ENCODE measurements around the gene NABP1. TPM values are rescaled to one million over a fixed set of nuclear protein-coding genes. Genes with fewer than 3 reads are reported as not detected.

NABP1 gene
- total and polyA plus RNA-seq, 12 donors, result 1.2 to 15.3 (median 3.8) TPM

GRCh38 chr2:191707542-191707941, 29.6 kb downstream of the NABP1 start:
- no peak for TF ChIP-seq CTCF (IDR thresholded peaks at IDR 0.05)
- no peaks in the 10 kb centered on the region for H3K9me3 ChIP-seq
- H3K27ac ChIP-seq, result no peak overlapping the region
- intact Hi-C loops (cut with DNase I), result no loop called here
- H3K27me3 ChIP-seq, result no peaks in the 10 kb centered on the region
- no peak overlapping the region for H3K4me3 ChIP-seq
- WGBS, 2 donors, result 79 to 87% methylated on average over 2 of the region's 2 CpGs
- no peaks in the 10 kb centered on the region for H3K36me3 ChIP-seq
- H3K4me1 ChIP-seq, result no peaks in the 10 kb centered on the region
- DNase-seq (no peak), ATAC-seq (no peak)

- intact Hi-C loops (cut with DNase I), result no loop called here
- no peak overlapping the region for H3K27ac ChIP-seq
- ATAC-seq (no peak), DNase-seq (no peak)
- no peak overlapping the region for H3K4me3 ChIP-seq
- no peaks in the 10 kb centered on the region for H3K27me3 ChIP-seq
- H3K36me3 ChIP-seq, result no peaks in the 10 kb centered on the region
- no peaks in the 10 kb centered on the region for H3K4me1 ChIP-seq
- TF ChIP-seq CTCF (IDR thresholded peaks at IDR 0.05), result no peak
- 90% methylated on average over 1 of the region's 1 CpG for WGBS, 2 donors
- H3K9me3 ChIP-seq, result no peaks in the 10 kb centered on the region
Observed at GRCh38 chr2:191710411-191710900, 32.5 kb downstream of the NABP1 start.

GRCh38 chr2:191711621-191712020, 33.7 kb downstream of the NABP1 start:
- no peak for TF ChIP-seq CTCF (IDR thresholded peaks at IDR 0.05)
- H3K9me3 ChIP-seq, result no peaks in the 10 kb centered on the region
- intact Hi-C loops (cut with DNase I), result no loop called here
- DNase-seq (no peak), ATAC-seq (no peak)
- H3K36me3 ChIP-seq, result no peaks in the 10 kb centered on the region
- no peaks in the 10 kb centered on the region for H3K4me1 ChIP-seq
- no peak overlapping the region for H3K4me3 ChIP-seq
- WGBS, 2 donors, result 81 to 83% methylated on average over 2 of the region's 2 CpGs
- no peak overlapping the region for H3K27ac ChIP-seq
- no peaks in the 10 kb centered on the region for H3K27me3 ChIP-seq

GRCh38 chr2:191713837-191714236, 35.9 kb downstream of the NABP1 start:
- intact Hi-C loops (cut with DNase I), result no loop called here
- DNase-seq, result no peak
- ATAC-seq, result no peak
- TF ChIP-seq CTCF (IDR thresholded peaks at IDR 0.05), result no peak
- no peak overlapping the region for H3K27ac ChIP-seq
- H3K4me3 ChIP-seq, result no peak overlapping the region
- no peaks in the 10 kb centered on the region for H3K27me3 ChIP-seq
- WGBS, 2 donors, result 37 to 55% methylated on average over 1 of the region's 1 CpG
- no peaks in the 10 kb centered on the region for H3K4me1 ChIP-seq
- no peaks in the 10 kb centered on the region for H3K36me3 ChIP-seq
- H3K9me3 ChIP-seq, result no peaks in the 10 kb centered on the region

All from heart right ventricle (tissue), 16 donors.